HL-60 (cell line): Measurements from ENCODE around the gene UBE2D3.

Experiments
- DNase-seq, 2 experiments: peaks; one replicate each; pipeline ENCODE4 v3.0.0-alpha.2; 2010 to 2020; ENCODE audit warnings: low read depth in 1 of 2, low spot score in 1 of 2
- H3K27ac ChIP-seq: fragments of 250-450 bp; sonication (Bioruptor Pico); replicated peaks from 2 replicates; pipeline ENCODE4 v1.5.1; 2020; ENCODE audit warnings: mild to moderate bottlenecking, moderate library complexity
- H3K27me3 ChIP-seq: fragments of 250-450 bp; sonication (Bioruptor Pico); 2 replicates; pipeline ENCODE4 v1.5.1; 2021; ENCODE audit warnings: mild to moderate bottlenecking, moderate library complexity; ENCODE audit not compliant: insufficient read depth, poor library complexity, severe bottlenecking
- H3K4me3 ChIP-seq: replicated peaks from 2 replicates; pipeline ENCODE4 v1.5.1; 2011; ENCODE audit warnings: mild to moderate bottlenecking, control low read depth, low read length; ENCODE audit not compliant: insufficient read depth
- CTCF ChIP-seq: IDR thresholded peaks from one replicate; pipeline ENCODE4 v1.5.1; 2011; ENCODE audit warnings: low read length, control low read depth, inconsistent platforms; ENCODE audit not compliant: insufficient read depth
- GABPA ChIP-seq: IDR thresholded peaks from 2 replicates; pipeline ENCODE4 v1.6.1; 2012; ENCODE audit warnings: low read depth
- POLR2AphosphoS5 ChIP-seq: IDR thresholded peaks from 2 replicates; pipeline ENCODE4 v1.6.1; 2012; ENCODE audit warnings: low read depth
- REST ChIP-seq: IDR thresholded peaks from 2 replicates; pipeline ENCODE4 v1.6.1; 2012; ENCODE audit warnings: low read depth; ENCODE audit not compliant: insufficient replicate concordance
- SPI1 ChIP-seq: IDR thresholded peaks from 2 replicates; pipeline ENCODE4 v1.6.1; 2012; ENCODE audit warnings: low read depth, mild to moderate bottlenecking, borderline replicate concordance

UBE2D3 gene

GRCh38 chr4:102868781-102869568, 41.6 kb upstream of the UBE2D3 start, which contains the start of gene CISD2:
TSS of gene CISD2 (plus strand) at chr4:102868992. CDS start at chr4:102869085, 93 bp downstream.
- peak; percentile 74 to 93 for DNase-seq
- no peaks in the 10 kb centered on the region for H3K27me3 ChIP-seq
- TF ChIP-seq SPI1 (no peak), POLR2AphosphoS5 (peak; percentile 82), GABPA (no peak), REST (peak; percentile 19), CTCF (no peak)
- H3K27ac ChIP-seq = peak within 1 kb of the TSS; percentile 93
- peak within 1 kb of the TSS; percentile 63 for H3K4me3 ChIP-seq

GRCh38 chr4:102868153-102868780, 40.9 kb upstream of the UBE2D3 start:
- no peaks in the 10 kb centered on the region for H3K27me3 ChIP-seq

More at GRCh38 chr4:102868153-102868780, 40.9 kb upstream of the UBE2D3 start:
- Histone ChIP-seq H3K27ac (peak overlapping the region; percentile 93), H3K4me3 (peak overlapping the region; percentile 63)
- peak; percentile 11 to 22 for DNase-seq
- no peak for TF ChIP-seq POLR2AphosphoS5
- no peak for TF ChIP-seq CTCF
- TF ChIP-seq REST = no peak
- no peak for TF ChIP-seq SPI1
- TF ChIP-seq GABPA = no peak
